ENCODE results near the gene PFN1.
"Not testable (repeated sequence)": the region's sequence is repeated elsewhere in the genome, so short reads cannot be mapped to it uniquely, and the experiment has no call there.

The PFN1 gene

DNA sequence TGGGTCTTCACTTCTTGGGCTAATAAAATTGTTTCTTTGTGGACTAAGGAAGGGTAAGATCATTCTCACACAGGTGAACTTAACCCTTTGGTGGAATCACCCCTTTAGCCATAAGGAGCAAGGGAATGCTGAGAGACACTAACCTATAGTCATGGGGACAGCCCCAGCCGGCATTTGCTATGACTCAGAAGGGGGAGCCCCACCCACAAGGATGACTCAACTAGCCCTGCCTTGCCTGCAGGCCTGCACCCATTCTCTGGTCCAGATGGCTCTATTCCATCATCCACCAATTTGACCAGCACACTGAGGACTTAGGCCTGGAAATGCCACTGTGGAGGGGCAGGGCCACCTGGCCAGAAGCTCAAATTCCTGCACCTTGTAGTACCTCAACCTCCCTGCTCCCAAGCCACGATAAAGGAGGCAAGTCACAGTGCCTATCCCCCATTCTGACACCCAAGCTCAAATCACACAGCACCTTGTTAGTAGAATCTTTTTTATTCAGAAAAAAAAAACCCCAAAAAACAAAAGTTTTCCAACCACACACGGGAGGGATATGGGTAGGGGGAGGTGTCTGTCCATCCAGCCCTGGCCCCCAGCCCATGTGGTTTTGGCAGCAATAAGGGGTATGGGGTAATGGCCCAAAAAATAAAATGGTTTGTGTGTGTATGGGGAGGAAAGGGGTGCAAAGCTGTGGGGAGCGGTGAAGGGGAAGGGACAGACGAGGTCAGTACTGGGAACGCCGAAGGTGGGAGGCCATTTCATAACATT, 3.0 kb downstream of the PFN1 start:
- DNase-seq: no peak

DNA sequence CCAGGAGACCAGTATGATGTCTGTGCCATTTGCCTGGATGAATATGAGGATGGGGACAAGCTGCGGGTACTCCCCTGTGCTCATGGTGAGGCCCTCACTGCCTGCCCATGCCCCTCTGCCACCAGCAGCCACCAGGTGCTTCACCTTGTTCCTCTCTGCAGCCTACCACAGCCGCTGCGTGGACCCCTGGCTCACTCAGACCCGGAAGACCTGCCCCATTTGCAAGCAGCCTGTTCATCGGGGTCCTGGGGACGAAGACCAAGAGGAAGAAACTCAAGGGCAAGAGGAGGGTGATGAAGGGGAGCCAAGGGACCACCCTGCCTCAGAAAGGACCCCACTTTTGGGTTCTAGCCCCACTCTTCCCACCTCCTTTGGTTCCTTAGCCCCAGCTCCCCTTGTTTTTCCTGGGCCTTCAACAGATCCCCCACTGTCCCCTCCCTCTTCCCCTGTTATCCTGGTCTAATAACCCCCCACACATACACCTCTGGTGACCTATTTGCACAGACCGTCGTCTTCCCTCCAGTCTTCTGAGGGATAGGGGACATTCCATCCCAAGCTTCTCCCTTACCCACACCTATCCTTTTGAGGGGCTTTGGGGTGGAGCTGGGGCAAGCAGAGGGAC, 3.7 kb downstream of the PFN1 start:
- no peak for DNase-seq

DNA sequence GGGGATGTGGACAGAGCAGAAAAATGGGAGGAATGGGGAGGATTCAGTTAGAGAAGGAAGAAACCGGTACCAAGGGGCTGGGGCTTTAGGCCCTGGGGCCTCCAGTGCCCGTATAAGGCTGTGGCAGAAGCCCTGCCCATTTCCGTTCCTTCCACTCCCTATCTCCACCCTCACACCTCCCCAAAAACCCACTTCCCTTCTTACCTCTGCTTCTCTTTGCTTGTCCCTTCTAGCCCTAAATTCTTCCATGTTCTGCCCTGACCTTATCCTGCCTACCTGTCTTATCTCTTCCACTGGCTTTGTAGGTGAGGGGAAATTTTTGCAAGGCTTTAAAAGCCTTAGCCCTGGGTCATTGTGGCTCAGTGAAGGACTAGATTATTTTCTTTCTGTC, 4.2 kb downstream of the PFN1 start:
- no peak for DNase-seq

DNA sequence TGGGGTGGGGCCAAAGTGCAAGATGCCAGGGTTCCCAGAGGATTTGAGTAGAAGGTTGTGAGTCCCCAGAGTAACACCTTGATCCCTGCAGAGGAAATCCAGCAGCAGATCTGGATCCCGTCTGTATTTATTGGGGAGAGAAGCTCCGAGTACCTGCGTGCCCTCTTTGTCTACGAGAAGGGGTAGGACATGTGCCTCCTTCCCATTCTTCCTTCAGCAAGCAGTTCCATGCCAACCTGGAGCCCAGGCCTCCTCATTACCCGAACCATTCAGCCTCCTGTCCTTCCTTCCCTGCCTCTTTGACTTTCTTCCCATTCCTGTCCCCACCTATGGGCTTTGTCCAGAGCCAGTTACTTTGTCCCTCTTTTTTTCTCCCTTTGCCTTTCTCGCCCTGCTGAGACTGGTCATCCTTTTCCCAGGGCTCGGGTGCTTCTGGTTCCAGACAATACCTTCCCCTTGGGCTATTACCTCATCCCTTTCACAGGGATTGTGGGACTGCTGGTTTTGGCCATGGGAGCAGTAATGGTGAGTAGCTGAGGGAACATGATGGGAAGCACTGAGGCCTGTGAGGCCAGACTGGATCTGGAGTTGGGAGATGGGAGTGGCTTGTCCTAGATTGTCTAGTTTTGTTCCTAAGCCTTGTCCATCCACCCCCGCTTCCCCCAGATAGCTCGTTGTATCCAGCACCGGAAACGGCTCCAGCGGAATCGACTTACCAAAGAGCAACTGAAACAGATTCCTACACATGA, 5.4 kb downstream of the PFN1 start:
- no peak for DNase-seq

DNA sequence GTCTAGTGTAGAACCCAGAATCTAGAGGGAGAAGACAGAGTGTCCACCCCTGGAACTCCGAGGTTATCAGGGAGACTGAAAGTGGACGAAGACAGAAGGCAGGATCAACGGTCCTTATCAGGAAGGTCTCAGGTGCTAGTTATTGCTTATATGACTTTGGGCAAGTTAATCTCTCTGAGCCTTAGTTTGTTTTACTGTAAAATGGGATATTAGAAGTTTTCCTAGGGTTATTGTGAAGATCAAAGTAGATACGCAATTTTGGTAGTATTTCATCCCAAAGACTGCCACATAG, 7.1 kb downstream of the PFN1 start:
- DNase-seq: no peak

DNA sequence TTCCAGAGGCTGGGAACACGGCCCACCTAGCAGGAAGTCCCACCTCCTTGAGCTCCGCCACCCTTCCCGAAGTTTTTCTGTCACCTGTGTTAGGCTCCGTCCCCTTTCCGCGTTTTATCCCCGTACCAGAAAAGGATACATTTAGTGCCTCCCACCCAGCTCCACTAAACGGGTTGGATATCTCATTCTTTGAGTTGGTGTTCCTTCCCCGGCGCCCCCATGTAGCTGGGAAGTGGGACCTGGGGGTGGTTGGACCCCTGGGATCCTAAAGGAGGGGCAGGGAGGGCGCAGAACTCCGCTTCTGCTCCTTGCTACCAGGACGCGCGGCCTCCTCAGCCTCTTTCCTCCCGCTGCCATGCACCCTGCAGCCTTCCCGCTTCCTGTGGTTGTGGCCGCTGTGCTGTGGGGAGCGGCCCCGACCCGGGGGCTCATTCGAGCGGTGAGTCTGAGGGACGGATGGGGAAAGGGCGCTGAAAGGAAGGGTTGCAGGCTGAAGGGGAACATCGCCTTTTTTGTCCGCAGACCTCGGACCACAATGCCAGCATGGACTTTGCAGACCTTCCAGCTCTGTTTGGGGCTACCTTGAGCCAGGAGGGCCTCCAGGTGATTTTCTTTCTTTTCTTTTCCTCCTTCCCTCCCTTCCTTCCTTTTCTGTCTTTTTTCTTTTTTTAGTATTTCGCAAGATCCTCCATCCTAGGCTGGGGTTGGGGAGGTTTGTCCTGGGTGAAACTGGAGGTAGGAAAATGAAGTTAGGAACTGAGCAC, 7.6 kb downstream of the PFN1 start:
- DNase-seq: no peak

DNA sequence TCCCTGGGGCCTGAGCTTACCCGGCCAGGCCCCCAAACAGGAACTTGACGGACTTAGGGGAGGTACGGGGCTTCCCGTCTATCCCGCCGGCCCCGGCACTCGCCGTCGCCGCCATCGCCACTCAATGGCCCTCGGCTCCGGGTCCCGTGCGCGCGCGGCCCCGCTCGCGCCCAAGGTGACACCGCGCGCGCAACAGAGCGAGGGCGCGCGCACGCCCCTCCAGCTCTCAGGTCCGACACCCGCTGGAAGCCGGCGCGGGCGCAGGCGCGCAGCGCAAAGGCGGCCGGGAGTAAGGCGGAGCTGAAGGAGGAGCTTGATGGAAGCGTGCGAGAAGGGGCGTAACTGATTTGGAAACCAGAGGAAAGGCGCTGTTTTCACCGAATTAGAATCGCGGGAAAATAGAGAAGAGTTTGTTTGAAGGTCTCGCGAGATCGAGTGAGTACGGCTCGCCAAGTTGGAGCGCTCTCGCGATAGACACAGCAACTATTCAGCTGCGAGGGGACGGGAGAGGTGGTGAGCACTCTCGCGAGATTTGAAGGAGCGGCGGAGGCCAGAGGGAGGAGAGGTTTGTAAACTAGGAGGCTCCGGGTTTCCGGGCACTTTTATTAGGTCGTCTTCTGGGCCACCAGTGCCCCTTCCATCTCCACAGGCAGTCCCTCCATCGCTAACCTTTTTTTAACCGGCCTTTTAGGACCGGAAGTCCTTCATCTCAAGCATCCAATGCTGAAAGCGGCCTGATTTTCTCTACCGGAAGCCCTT, 8.4 kb downstream of the PFN1 start, which contains the start of the genes RNF167 and SLC25A11:
TSS of gene RNF167 (plus strand) at position 473 of the 759 bp plus-strand sequence. CDS start 642 bp downstream, outside the sequence.
TSS of gene SLC25A11 (minus strand) at position 251 of the 759 bp plus-strand sequence. CDS start at position 115, 136 bp downstream.
- peak; percentile 78 to 79 for DNase-seq

DNA sequence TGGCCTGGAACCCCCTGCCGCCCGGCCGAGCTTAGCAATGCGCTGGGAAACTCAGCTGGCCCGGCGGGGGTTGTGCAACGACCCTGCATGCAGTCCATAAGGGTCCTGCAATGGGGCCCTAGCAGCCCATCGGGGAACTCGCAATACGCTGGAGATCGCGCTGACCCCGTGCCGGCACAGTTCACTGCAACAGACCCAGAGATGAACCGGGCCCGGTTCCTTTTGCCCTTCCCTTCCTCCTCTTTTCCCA, 8.9 kb downstream of the PFN1 start:
- DNase-seq: no peak

DNA sequence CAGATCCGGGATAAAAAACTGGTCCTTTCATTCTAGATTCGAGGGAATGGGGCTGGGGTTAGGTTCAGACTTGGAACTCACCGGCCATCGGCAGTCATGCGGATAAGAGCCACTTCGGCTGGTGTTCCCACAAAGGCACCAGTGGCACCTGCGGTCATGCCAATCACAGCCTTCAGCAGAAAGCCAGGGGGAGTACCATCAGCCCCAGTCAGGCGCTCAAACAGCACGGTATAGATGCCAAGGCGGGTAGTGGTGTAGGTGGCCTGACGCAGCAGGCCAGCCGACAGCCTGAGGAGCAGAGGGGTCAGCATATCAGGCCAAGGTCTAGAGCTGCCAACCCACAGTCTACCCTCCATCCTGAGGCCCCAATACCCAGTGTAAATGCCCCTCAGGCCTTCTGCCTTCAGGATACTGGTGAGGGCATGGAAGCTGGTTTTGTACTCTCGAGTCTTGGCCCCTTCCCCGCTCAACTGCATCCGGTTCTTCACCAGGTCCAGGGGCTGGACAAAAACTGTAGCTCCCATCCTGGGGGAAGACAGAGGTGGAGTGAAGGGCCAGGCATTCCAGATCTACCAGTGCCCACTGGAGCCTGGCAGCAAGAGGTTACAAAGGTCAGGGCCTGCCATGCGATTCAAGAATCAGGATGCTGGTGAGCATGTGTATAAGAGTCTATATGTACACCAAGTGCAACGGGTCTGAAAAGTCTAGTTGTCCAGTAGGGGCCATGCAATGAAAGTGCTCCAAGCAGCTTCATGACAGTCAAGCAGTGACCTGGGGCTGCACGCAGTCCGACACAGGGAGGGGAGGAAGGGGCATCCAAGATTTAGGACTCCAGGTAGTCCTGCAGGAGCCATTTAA, 9.4 kb downstream of the PFN1 start:
- DNase-seq: no peak

DNA sequence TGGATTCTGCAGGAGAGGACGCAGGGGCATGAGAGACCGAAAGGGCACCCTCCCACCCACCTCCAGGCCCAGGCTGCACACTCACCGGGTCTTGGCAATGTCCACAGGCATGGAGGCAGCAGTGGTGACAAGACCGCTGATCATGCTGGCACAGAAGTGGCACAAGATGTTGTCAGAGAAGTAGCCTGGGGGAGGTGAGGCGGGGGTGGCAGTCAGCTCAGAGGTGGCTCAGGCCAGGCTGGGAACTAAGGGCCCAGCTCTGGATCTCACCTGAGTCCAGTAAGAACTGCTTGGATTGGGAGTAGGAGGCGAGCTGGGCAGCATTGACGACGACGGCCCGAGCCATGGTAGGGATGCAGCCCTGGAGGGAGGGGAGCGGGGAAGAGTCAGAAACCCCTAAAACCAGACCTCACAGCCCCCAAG, 10.2 kb downstream of the PFN1 start:
- DNase-seq: no peak

DNA sequence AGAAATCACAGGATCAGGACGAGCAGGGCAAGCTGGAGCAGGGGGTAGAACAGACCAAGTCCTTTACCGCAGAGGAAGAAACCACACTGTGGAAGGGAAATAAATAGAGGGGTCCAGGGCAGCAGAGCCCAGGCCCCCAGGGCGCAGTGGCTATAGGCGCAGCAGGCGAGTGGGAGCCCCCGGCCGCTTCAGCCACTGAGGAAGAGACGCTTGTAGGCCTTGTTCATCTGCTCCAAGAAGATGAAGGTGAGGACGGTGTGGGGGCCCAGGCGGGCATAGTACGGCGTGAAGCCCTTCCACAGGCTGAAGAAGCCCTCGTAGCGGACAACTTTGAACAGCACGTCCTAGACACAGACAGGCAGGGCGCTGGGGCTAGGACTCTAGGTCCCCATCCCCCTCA, 10.8 kb downstream of the PFN1 start:
- no peak for DNase-seq

DNA sequence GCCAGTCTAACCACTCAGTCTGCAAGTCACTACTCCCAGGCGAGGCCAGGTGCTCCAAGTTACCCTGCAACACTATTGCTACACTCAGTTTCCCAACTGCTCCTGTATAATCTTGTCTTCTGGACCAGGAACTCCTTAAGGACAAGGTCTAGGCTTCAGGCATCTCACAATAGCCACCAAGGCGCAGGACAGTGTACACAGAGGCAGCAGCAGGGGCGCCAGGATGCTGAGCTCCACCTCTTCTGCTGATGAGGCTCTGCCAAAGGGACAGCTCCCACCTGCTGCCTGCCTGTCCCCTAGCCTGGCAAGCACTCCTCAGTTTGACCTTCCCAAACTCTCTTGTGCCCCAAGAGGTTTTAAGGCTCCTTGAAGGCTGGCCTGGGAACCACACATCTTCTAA, 11.9 kb downstream of the PFN1 start:
- no peak for DNase-seq

DNA sequence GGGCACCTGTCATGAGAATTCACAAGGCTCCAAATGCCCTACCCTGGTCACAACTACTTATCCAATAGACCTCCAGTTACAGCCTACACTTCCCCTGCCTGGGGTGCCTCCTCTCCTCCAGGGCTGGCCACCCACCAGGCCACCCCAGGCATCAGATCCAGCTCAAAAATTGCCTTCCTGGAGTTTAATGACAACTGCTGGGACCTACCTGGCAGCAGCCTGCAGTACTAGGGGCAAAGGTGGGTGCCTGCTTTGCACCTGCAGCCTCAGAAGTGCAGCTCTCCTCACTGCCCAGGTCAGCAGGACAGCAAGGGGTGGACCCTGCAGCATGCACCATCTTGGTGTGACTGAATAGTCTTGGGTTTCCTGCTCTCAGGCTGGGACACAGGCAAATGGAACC, 12.7 kb downstream of the PFN1 start:
- no peak for DNase-seq

DNA sequence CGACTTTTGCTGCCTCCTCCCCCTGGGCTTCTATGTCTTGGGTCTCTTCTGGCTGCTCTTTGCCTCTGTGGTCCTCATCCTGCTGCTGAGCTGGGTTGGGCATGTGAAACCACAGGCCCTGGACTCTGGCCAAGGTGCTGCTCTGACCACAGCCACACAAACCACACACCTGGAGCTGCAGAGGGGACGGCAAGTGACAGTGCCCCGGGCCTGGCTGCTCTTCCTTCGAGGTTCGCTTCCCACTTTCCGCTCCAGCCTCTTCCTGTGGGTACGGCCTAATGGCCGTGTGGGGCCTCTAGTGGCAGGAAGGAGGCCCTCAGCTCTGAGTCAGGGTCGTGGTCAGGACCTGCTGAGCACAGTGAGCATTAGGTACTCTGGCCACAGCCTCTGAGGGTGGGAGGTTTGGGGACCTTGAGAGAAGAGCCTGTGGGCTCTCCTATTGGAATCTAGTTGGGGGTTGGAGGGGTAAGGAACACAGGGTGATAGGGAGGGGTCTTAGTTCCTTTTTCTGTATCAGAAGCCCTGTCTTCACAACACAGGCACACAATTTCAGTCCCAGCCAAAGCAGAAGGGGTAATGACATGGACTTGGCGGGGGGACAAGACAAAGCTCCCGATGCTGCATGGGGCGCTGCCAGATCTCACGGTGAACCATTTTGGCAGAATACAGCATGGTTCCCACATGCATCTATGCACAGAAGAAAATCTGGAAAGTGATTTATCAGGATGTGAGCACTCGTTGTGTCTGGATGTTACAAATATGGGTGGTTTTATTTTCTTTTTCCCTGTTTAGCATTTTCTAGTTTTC, 14.0 kb downstream of the PFN1 start:
- no peak for DNase-seq

DNA sequence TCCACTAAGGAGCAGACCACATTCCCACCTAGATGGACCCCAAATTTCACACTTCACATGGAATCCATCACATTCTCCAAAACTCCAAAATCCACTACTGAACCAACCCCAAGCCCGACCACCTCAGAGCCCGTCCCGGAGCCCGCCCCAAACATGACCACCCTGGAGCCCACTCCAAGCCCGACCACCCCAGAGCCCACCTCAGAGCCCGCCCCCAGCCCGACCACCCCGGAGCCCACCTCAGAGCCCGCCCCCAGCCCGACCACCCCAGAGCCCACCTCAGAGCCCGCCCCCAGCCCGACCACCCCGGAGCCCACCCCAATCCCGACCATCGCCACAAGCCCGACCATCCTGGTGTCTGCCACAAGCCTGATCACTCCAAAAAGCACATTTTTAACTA, 14.7 kb downstream of the PFN1 start:
- DNase-seq: no peak

DNA sequence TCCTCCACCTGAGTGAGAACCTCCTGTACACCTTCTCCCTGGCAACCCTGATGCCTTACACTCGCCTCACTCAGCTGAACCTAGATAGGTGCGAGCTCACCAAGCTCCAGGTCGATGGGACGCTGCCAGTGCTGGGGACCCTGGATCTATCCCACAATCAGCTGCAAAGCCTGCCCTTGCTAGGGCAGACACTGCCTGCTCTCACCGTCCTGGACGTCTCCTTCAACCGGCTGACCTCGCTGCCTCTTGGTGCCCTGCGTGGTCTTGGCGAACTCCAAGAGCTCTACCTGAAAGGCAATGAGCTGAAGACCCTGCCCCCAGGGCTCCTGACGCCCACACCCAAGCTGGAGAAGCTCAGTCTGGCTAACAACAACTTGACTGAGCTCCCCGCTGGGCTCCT, 15.6 kb downstream of the PFN1 start:
- no peak for DNase-seq

DNA sequence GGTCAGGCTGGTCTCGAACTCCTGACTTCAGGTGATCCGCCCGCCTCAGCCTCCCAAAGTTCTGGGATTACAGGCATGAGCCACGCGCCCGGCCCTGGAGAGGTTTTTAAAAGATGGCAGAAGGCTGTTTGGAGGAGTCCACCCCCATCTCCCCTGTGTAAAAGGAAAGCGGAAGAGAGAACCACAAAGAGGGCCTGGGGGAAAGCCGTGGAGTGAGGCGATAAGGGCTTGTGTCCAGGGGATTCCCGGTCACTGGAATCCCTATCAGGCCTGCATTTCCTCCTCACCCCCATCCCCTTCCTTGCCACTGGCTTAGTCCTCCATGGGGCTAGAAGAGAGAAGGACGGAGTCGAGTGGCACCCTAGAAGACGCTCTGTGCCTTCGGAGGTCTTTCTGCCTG, 16.4 kb downstream of the PFN1 start, which contains the start of gene GP1BA:
TSS of gene GP1BA (plus strand) at position 315 of the 400 bp plus-strand sequence. CDS start 328 bp downstream, outside the sequence.
- DNase-seq: no peak

DNA sequence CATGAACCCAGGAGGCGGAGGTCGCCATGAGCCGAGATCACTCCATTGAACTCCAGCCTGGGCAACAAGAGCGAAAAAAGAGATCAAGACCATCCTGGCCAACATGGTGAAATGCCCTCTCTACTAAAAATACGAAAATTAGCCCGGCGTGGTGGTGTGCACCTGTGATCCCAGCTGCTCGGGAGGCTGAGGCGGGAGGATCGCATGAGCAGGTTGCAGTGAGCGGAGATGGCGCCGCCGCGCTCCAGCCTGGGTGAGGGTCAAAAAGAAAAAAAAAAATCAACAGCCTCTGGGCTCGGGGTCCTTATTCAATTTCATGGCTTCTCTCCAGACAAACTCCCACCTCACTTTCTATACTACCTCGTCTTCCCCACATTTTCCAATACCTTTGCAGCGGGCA, 19.4 kb downstream of the PFN1 start:
- DNase-seq: no peak

DNA sequence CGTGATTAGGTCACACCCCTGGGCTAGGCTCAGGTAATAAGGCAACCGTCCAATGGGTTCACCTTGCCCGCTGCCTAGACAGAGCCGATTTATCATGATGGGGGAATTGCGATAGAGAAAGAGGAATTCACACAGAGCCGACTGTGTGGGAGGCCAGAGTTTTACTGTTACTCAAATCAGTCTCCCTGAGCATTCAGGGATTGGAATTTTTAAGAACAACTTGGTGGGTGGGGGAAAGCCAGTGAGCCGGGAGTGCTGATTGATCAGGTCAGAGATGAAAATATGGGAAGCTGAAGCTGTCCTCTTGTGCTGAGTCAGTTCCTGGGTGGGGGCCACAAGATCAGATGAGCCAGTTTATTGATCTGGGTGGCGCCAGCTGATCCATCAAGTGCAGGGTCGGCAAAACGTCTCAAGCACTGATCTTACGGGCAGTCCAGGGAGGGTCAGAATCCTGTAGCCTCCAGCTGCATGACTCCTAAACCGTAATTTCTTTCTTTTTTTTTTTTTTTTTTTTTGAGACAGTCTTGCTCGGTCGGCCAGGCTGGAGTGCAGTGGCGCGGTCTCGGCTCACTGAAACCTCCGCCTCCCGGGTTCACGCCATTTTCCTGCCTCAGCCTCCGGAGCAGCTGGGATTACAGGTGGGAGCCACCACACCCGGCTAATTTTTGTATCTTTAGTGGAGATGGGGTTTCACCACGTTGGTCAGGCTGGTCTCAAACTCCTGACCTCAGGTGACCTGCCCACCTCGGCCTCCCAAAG, 21.6 kb downstream of the PFN1 start:
- DNase-seq: not testable (repeated sequence)

DNA sequence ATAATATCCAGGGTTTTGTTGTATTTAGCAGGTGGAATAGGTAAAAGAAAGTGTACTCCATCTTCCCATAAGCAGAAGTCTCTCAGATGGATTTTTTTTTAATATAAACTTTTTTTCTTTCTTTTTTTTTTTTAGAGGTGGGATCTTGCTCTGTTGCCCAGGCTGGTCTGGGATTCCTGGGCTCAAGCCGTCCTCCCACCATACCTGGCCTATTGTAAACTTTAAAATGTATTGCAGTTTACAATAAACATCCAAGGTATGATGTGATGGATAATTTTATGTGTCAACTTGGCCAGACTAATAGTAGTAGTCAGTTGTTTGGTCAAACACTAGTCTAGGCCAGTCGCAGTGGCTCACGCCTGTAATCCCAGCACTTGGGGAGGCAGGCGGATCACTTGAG, 27.0 kb downstream of the PFN1 start:
- DNase-seq: no peak
